ENCODE data around the gene CCDC27. TPM values are rescaled to one million over a fixed set of nuclear protein-coding genes. Genes with fewer than 3 reads are reported as not detected.

CCDC27 gene
- total RNA-seq, 1 experiment from 2014 or later: not detected

GRCh38 chr1:3727042-3727824, 25.0 kb upstream of the CCDC27 start:
- no peaks in the 10 kb centered on the region for H3K27me3 ChIP-seq (replicated peaks)
- no peaks in the 10 kb centered on the region for H3K9me3 ChIP-seq (replicated peaks)
- H3K27ac ChIP-seq: no peak overlapping the region
- H3K36me3 ChIP-seq: no peaks in the 10 kb centered on the region
- no peak for DNase-seq (ENCODE audit: low read depth in 1 of 2, low spot score in 2 of 2)
- H3K4me1 ChIP-seq (replicated peaks): no peaks in the 10 kb centered on the region
- H3K4me3 ChIP-seq: no peak overlapping the region

- H3K9me3 ChIP-seq (replicated peaks): no peaks in the 10 kb centered on the region
- H3K4me1 ChIP-seq (replicated peaks): no peaks in the 10 kb centered on the region
- H3K4me3 ChIP-seq: no peak overlapping the region
- no peaks in the 10 kb centered on the region for H3K27me3 ChIP-seq (replicated peaks)
- H3K36me3 ChIP-seq: no peaks in the 10 kb centered on the region
- no peak for DNase-seq (ENCODE audit: low read depth in 1 of 2, low spot score in 2 of 2)
- no peak overlapping the region for H3K27ac ChIP-seq
Measured at GRCh38 chr1:3727825-3728776, 24.1 kb upstream of the CCDC27 start.

- Histone ChIP-seq H3K4me3 (no peak overlapping the region), H3K9me3 (replicated peaks) (no peaks in the 10 kb centered on the region), H3K36me3 (no peaks in the 10 kb centered on the region), H3K27ac (no peak overlapping the region), H3K27me3 (replicated peaks) (no peaks in the 10 kb centered on the region), H3K4me1 (replicated peaks) (no peaks in the 10 kb centered on the region)
- no peak for DNase-seq (ENCODE audit: low read depth in 1 of 2, low spot score in 2 of 2)
Measured at GRCh38 chr1:3729594-3730542, 22.4 kb upstream of the CCDC27 start.

- Histone ChIP-seq H3K27ac (no peak overlapping the region), H3K9me3 (replicated peaks) (no peaks in the 10 kb centered on the region), H3K4me3 (no peak overlapping the region), H3K36me3 (no peaks in the 10 kb centered on the region), H3K4me1 (replicated peaks) (no peaks in the 10 kb centered on the region), H3K27me3 (replicated peaks) (no peaks in the 10 kb centered on the region)
- DNase-seq (ENCODE audit: low read depth in 1 of 2, low spot score in 2 of 2): no peak
Measured at GRCh38 chr1:3730543-3731247, 21.6 kb upstream of the CCDC27 start.

- H3K9me3 ChIP-seq (replicated peaks): no peaks in the 10 kb centered on the region
- no peak overlapping the region for H3K27ac ChIP-seq
- H3K36me3 ChIP-seq: no peaks in the 10 kb centered on the region
- H3K4me1 ChIP-seq (replicated peaks): no peaks in the 10 kb centered on the region
- H3K4me3 ChIP-seq: no peak overlapping the region
- no peaks in the 10 kb centered on the region for H3K27me3 ChIP-seq (replicated peaks)
- DNase-seq (ENCODE audit: low read depth in 1 of 2, low spot score in 2 of 2): no peak
Measured at GRCh38 chr1:3731583-3732433, 20.4 kb upstream of the CCDC27 start.

- Histone ChIP-seq H3K36me3 (no peaks in the 10 kb centered on the region), H3K27ac (no peak overlapping the region), H3K4me1 (replicated peaks) (no peaks in the 10 kb centered on the region), H3K27me3 (replicated peaks) (no peaks in the 10 kb centered on the region), H3K9me3 (replicated peaks) (no peaks in the 10 kb centered on the region), H3K4me3 (no peak overlapping the region)
- no peak for DNase-seq (ENCODE audit: low read depth in 1 of 2, low spot score in 2 of 2)
Measured at GRCh38 chr1:3732434-3733093, 19.7 kb upstream of the CCDC27 start.

GRCh38 chr1:3733094-3733882, 19.0 kb upstream of the CCDC27 start:
- H3K36me3 ChIP-seq: no peaks in the 10 kb centered on the region; the same call in 1 of the 2 replicates
- H3K27ac ChIP-seq: no peak overlapping the region
- H3K4me1 ChIP-seq (replicated peaks): no peaks in the 10 kb centered on the region
- H3K9me3 ChIP-seq (replicated peaks): no peaks in the 10 kb centered on the region
- H3K27me3 ChIP-seq (replicated peaks): no peaks in the 10 kb centered on the region
- H3K4me3 ChIP-seq: no peak overlapping the region
- no peak for DNase-seq (ENCODE audit: low read depth in 1 of 2, low spot score in 2 of 2)

- H3K27ac ChIP-seq: no peak overlapping the region
- H3K4me1 ChIP-seq (replicated peaks): no peaks in the 10 kb centered on the region
- H3K4me3 ChIP-seq: no peak overlapping the region
- no peaks in the 10 kb centered on the region; the same call in 1 of the 2 replicates for H3K36me3 ChIP-seq
- no peaks in the 10 kb centered on the region for H3K9me3 ChIP-seq (replicated peaks)
- no peak for DNase-seq (ENCODE audit: low read depth in 1 of 2, low spot score in 2 of 2)
- H3K27me3 ChIP-seq (replicated peaks): no peaks in the 10 kb centered on the region
Measured at GRCh38 chr1:3733883-3734589, 18.2 kb upstream of the CCDC27 start.

- no peaks in the 10 kb centered on the region for H3K9me3 ChIP-seq (replicated peaks)
- no peaks in the 10 kb centered on the region; the same call in 1 of the 2 replicates for H3K36me3 ChIP-seq
- H3K4me3 ChIP-seq: no peak overlapping the region
- no peak overlapping the region for H3K27ac ChIP-seq
- H3K4me1 ChIP-seq (replicated peaks): no peaks in the 10 kb centered on the region
- no peaks in the 10 kb centered on the region for H3K27me3 ChIP-seq (replicated peaks)
- no peak for DNase-seq (ENCODE audit: low read depth in 1 of 2, low spot score in 2 of 2)
Measured at GRCh38 chr1:3734602-3735001, 17.6 kb upstream of the CCDC27 start.

- Histone ChIP-seq H3K4me1 (replicated peaks) (no peaks in the 10 kb centered on the region), H3K27me3 (replicated peaks) (no peaks in the 10 kb centered on the region), H3K9me3 (replicated peaks) (no peaks in the 10 kb centered on the region), H3K27ac (no peak overlapping the region), H3K36me3 (no peaks in the 10 kb centered on the region; the same call in 1 of the 2 replicates), H3K4me3 (no peak overlapping the region)
- DNase-seq (ENCODE audit: low read depth in 1 of 2, low spot score in 2 of 2): no peak
Measured at GRCh38 chr1:3735027-3735681, 17.1 kb upstream of the CCDC27 start.

Data from SJSA1 (cell line).